Effector CD8-positive, alpha-beta T cell (primary cell): ENCODE data around the gene HS6ST2.

Source experiments
- DNase-seq: peaks from one replicate; lab custom pipeline; 2025; lab: John Stamatoyannopoulos, UW

The HS6ST2 gene

GRCh38 chrX:132795181-132795580 lies 163.2 kb downstream of the HS6ST2 start:
- DNase-seq: no peak

DNA sequence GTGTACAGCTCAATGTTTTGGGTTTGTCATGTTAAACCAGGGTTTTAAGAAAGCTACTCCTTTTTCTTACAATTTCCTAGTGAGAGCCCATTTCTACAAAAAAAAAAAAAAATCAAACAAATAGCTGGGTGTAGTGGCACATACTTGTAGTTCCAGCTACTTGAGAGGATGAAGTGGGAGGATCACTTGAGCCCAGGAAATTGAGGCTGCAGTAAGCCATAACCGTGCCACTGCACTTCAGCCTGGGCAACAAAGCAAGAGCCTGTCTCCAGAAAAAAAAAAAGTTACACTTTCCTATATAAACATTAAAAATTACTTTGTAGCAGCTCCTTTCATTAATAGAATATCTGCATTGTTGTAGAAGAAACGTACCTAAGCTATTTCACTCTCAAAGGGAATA lies 166.7 kb downstream of the HS6ST2 start:
- no peak for DNase-seq

- no peak for DNase-seq
These were observed 168.1 kb downstream of the HS6ST2 start for GRCh38 chrX:132790329-132790728.

DNA sequence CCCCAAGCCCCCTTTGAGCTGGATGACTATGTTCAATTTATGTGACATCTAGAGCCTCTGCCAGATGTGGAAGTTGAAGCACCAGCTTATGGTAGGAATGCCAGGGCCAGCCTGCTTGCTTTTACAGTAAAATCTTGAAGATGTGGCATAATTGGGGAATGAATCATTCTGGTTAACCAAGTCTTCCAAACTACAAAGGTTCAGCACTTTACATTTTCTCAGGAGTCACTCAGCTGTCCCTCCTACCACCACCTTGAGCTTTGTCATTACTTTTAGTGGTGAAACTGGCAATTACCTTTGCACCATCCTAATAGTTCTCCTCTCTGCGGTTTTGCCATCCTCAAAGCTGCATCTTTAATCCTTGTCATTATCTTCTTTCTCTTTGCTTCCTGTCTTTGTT lies 172.2 kb downstream of the HS6ST2 start:
- no peak for DNase-seq

- DNase-seq: no peak
These were observed 179.5 kb downstream of the HS6ST2 start for GRCh38 chrX:132778917-132779316.

DNA sequence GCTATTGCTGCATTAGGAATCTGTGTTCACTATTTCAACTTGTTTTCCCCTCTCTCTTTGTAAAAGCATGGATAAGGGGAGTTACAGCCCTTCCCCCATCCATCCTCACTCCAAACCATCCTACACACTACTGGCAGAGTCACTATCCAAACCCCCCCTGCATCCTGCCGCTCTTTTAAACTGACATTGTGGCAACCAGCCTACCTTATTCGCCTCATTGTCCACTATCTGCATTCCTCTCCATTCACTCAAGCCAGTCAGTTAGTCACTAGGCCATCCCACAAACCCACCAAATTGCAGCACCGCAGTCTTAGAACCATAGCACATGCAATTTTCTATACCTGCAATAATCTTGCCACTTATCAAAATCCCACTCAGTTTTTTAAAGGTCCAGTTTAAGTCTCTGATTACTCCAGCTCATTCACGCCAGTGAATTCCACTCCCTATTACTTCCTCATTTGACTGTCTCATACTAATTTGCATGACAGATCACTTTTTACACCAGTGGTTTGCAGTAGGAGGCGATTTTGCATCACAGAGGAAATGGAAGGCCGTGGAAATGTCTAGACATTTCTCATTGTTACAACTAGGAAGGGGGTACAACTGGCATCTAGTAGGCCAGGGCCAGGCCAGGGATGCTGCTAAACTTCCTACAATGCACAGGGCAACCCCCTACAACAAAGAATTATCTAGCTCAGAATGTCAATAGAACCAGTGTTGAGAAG lies 181.8 kb downstream of the HS6ST2 start:
- no peak for DNase-seq

DNA sequence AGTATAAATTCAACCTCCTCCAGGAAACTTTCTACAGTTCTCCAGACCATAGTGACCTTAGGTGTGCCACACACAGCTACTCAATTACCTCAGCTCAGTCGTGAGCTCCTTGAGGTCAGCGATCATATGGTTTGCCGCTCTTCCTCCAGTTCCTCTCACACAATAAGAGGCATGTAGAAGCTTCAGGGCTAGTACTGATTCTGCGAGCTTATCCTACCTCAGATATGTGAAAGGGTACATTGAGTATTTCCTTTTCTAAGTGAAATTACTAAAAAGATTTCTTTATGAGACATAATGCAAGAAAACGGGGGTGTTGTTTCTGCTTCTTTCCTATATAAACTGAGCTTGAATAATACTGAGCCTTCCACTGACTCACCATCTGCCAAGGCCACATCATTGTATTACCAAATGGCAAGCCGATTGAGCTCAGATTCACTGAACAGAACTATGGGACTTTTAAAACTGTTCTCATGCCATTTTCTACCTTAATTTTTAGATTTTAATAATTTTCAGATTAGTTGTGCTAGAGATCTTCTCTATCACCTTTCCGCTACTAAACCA lies 183.1 kb downstream of the HS6ST2 start:
- no peak for DNase-seq

DNA sequence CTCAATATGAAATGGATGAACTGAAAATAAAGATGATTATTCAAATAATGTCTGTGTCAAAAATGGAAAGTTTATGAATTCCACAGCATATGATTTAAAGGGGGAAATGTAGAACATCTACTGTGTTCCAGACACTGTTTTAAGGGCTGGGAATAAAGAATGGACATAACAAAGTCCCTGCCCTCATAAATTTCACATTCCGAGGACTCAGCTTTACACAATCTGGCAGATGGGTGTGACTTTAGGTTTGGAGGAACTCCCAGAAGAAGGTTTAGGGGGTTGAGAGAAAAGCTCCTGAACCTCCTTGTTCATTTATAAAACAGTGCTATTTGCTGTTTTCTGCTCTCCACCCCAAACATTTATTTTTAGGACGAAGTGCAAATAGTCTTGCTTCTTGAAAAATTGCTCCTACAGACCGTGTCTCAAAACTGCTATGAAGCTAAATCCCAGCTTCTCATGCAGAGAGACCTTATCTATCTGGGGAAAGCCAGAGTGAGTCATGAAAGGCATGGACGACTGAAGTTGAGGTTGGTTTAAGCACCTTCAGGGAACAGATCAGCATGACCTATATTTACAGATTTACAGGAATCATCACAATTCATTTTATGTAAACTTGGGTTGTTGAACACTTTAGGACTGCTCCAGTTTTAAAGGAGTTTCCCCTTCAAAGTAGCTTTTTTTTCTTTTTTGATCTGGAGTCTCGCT lies 184.3 kb downstream of the HS6ST2 start:
- DNase-seq: no peak

DNA sequence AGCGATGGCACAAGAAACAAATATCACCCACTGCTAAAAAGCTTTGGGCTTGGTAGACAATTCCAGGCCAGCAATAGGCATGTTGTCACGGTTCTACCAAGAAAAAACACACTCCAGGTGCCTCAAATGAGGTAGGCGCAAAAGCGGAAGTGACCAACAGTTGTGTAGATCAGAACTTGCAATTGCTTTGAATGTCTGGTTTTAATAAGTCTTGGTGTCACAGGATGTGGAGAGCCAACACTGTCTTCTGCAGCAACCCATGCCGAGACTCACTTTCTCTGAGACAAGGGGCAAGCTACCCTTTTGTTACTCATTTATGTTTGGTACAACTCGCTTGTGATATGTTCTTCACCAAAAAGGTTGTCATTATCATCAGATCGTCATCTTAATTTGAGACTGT lies 188.8 kb downstream of the HS6ST2 start:
- no peak for DNase-seq

DNA sequence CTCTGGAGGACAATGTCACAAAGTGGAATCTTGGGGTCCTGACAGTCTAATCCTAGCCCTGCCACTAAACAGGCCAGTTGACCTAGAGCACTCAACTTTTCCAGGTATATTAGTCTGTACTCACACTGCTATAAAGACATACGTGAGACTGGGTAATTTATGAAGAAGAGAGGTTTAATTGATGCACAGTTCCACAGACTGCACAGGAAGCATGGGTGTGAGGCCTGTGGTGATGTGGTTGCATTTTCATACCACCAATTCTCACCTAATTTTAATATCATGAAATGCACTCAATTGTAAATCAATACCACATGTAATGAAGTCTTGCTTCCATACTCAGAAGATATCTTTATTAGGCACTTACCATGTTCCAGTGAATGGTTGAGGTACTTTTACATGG lies 192.0 kb downstream of the HS6ST2 start:
- DNase-seq: no peak

DNA sequence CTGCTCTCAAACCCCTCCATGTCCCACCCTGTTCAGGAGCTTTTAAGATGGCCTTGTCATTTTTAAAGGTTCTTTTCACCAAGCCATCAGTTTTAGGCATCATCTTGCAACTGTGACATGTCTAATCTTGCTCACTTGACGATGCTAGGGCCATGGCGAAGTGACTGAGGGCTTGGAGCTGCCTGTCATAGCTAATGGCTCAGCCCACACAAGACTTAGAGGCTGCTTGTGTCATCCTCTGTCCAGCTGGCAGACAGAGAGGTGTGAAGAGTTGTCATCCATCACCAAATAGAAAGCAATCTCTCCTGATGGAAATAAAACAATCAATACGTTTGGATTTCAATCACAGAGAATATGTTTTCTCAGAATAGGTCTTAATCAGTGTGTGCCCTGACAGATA lies 194.9 kb downstream of the HS6ST2 start:
- DNase-seq: no peak

DNA sequence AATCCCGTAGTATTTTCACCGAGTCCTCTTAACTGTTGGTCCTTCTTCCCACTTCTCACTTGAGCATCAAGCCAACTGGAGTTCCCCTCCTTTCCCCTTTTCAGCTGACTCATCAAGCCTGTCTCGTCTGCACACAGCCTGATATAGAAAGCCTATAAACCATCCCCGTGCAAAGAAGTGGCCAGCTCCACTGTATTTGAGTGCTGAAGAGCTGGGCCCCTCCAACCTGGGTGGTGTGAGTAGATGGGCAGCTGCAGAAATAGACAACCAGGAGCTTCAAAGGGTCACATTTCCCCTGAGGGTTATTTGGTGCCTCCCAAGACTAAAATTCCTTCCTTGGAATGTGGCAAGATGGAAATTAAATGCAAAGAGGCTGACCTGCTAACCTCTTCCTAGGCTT lies 199.7 kb downstream of the HS6ST2 start:
- no peak for DNase-seq

GRCh38 chrX:132757066-132757623 lies 201.3 kb downstream of the HS6ST2 start:
- no peak for DNase-seq

DNA sequence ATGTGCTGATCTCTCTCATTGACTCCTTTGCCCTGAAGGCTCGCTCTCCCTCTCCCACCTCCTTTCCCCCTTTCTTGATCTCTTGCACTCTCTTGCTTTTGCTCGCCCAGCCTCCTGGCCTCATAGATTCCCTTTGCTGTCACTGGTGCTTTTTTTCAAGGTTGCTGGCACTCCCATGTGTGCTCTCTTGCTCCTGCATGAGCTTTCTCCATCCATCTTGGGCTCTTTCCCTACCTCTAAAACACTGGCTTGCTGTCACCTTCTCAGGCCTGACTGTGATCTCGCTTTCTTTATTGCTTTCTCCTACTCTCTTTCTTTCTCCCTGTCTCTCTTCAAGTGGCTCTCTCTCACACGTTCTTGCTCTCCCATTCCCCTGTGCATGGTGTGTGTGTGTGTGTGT lies 202.0 kb downstream of the HS6ST2 start:
- no peak for DNase-seq

GRCh38 chrX:132751063-132751690 lies 207.3 kb downstream of the HS6ST2 start:
- no peak for DNase-seq

DNA sequence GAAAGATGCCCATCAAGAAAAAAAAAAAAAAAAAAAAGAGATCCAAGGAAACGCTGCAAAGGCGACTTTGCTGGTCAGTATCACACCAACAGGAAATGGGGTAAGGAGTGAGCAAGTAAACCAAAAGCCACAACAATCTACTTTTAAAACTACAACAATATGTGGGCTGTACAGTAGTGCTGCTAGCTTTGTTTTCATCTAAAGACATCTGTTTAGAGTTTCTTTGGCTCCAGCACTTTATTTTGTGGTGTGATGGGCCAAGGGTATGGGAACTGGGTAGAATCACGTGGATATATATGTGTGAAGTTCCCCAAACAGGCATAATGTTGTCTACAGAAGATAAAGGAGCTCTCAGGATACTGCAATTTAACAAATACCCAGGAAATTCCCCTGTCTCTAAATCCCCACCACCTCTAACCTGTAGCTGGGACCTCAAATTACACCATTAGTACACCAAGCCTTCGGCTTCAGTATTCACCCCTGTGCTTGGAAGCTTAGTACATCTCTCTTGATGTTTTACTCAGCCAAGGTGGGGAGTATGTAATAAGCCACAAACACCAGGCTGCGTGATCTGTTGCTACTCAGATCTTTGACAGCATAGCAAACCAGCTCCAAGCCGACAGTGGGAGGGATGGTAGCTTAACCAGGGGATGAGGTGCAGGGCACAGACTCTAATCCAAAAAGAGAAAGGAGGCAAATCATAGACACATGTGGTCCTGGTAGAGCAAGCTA lies 207.9 kb downstream of the HS6ST2 start:
- DNase-seq: no peak

GRCh38 chrX:132749406-132749805 lies 209.0 kb downstream of the HS6ST2 start:
- no peak for DNase-seq

DNA sequence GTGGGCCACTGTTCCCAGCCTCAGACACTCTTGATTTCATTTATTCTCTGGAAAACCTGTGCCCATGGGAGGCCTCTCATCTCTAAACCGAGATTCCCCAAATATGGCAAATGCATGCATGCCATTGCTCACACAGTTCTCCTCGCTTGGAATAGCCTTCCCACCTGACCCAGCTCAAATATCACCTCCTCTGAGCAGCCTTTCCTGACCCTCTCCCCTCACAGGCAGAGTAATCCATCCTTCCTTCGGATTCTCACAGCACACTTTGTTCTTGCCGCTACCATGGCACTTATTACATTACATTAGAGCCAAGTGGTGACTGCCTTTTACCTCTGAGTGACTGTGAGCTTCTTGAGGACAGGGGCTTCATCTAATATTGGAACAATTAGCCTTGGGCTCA lies 209.5 kb downstream of the HS6ST2 start:
- no peak for DNase-seq

GRCh38 chrX:132748268-132748667 lies 210.2 kb downstream of the HS6ST2 start:
- DNase-seq: no peak

DNA sequence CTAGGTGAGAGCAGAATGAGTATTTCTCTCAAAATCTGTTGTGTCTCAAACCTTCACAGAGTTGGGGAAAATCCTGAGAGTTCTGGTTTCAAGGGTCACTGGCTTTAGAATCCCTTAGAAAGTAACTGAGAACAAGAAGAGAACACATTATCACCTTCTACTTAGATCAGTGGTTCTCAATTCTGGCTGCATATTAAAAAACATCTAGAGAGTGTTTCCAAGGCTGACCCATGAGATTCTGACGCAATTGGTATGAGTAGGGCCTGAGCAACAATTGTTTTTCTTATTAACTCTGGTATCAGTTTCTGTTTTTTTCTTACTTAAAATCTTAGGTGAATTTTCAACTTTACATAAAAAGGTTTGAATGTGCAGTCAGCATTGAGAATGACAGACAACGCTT lies 212.8 kb downstream of the HS6ST2 start:
- DNase-seq: no peak

GRCh38 chrX:132744470-132744869 lies 214.0 kb downstream of the HS6ST2 start:
- DNase-seq: no peak

GRCh38 chrX:132743086-132743485 lies 215.3 kb downstream of the HS6ST2 start:
- no peak for DNase-seq
